Tibial nerve (tissue), 4 donors: ENCODE results near the gene S100A13. TPM values are rescaled to one million over a fixed set of nuclear protein-coding genes. Genes with fewer than 3 reads are reported as not detected.

ENCODE experiments used
- DNase-seq, 2 donors: peaks; one replicate each; pipeline ENCODE4 v3.0.0-alpha.2; 2019; ENCODE audit warnings: low spot score in 2 of 2
- H3K27ac ChIP-seq, 4 donors: fragments of 200-600 bp; sonication (generic) in 3 of 4; one replicate each; pipeline ENCODE4 v1.5.1; 2017 to 2019; ENCODE audit warnings: mild to moderate bottlenecking in 1 of 4
- H3K27me3 ChIP-seq, 2 donors: fragments of 200-600 bp; sonication (generic) in 1 of 2; one replicate each; pipeline versions ENCODE4 v1.5.1 to v1.6.0; 2017 to 2019
- H3K36me3 ChIP-seq, 3 donors: fragments of 200-600 bp; sonication (generic); one replicate each; pipeline ENCODE4 v1.5.1; 2018 to 2019
- H3K4me1 ChIP-seq, 4 donors: fragments of 200-600 bp; sonication (generic) in 3 of 4; one replicate each; pipeline ENCODE4 v1.5.1; 2017 to 2019
- H3K4me3 ChIP-seq, 4 donors: fragments of 200-600 bp; sonication (generic) in 3 of 4; one replicate each; pipeline ENCODE4 v1.5.1; 2017 to 2019; ENCODE audit warnings: mild to moderate bottlenecking in 1 of 4, moderate library complexity in 1 of 4
- H3K9me3 ChIP-seq, 4 donors: fragments of 200-600 bp; sonication (generic) in 3 of 4; one replicate each; pipeline ENCODE4 v1.5.1; 2017 to 2019
- CTCF ChIP-seq, 5 experiments: fragments of 200-600 bp in 3 of 5; fragments of 450-650 bp in 2 of 5; sonication (generic) in 3 of 5; IDR thresholded peaks; one replicate each; pipeline ENCODE4 v1.5.1; 2016 to 2019; ENCODE audit warnings: antibody characterized with exemption in 5 of 5, mild to moderate bottlenecking in 3 of 5, moderate library complexity in 2 of 5
- EP300 ChIP-seq, 2 donors: sonication (generic); formaldehyde crosslinking; IDR thresholded peaks; one replicate each; pipeline ENCODE4 v1.6.1; 2017; ENCODE audit warnings: antibody characterized with exemption in 2 of 2, mild to moderate bottlenecking in 1 of 2
- POLR2A ChIP-seq, 2 donors: fragments of 450-650 bp; IDR thresholded peaks; one replicate each; pipeline ENCODE4 v1.6.1; 2017; ENCODE audit warnings: antibody characterized with exemption in 2 of 2, mild to moderate bottlenecking in 2 of 2, moderate library complexity in 2 of 2
- WGBS, 2 donors: methylation state at CpG; one replicate each; pipeline ENCODE4 v1.1.5; 2018; 5-methylcytosine and 5-hydroxymethylcytosine counted together
- total RNA-seq, 4 donors: library from RNA; depleted of rRNA; stranded (reverse); fragments of >200 nt; gene quantifications; one replicate each; pipeline ENCODE4 v1.1.0, GENCODE V29; 2016

The S100A13 gene
- total RNA-seq, 4 donors from 2014 or later = 74.4 to 151 (median 121) TPM

GRCh38 chr1:153655333-153655732 is 28.0 kb upstream of the S100A13 start:
- no peak for DNase-seq
- WGBS, 2 donors = 77 to 83% methylated on average over 3 of the region's 3 CpGs
- TF ChIP-seq POLR2A (IDR thresholded peaks at IDR 0.05) (no peak), CTCF (IDR thresholded peaks at IDR 0.05) (no peak), EP300 (IDR thresholded peaks at IDR 0.05) (no peak)

GRCh38 chr1:153652805-153653500 is 25.6 kb upstream of the S100A13 start:
- Histone ChIP-seq H3K4me3 (no peak overlapping the region), H3K27ac (peak overlapping the region in 2 of 4 donors; percentile 9 to 46), H3K36me3 (no peaks in the 10 kb centered on the region), H3K27me3 (no peaks in the 10 kb centered on the region), H3K4me1 (peaks cover 0 to 10% (median 1%) of the 10 kb centered on the region in 4 donors), H3K9me3 (no peaks in the 10 kb centered on the region)
- WGBS, 2 donors = 62 to 71% methylated on average over 3 of the region's 3 CpGs
- DNase-seq = no peak
- no peak for TF ChIP-seq POLR2A (IDR thresholded peaks at IDR 0.05)
- TF ChIP-seq EP300 (IDR thresholded peaks at IDR 0.05) = peak in 1 of 2 donors; percentile 36

More at GRCh38 chr1:153655333-153655732, 28.0 kb upstream of the S100A13 start:
- H3K4me3 ChIP-seq = no peak overlapping the region
- no peaks in the 10 kb centered on the region for H3K9me3 ChIP-seq
- H3K36me3 ChIP-seq = peaks cover 0 to 5% (median 0%) of the 10 kb centered on the region in 3 donors
- H3K4me1 ChIP-seq = peaks cover 0 to 17% (median 4%) of the 10 kb centered on the region in 4 donors
- no peak overlapping the region for H3K27ac ChIP-seq
- no peaks in the 10 kb centered on the region for H3K27me3 ChIP-seq

- peaks cover 0 to 2% (median 0%) of the 10 kb centered on the region in 3 donors for H3K36me3 ChIP-seq
- no peak overlapping the region for H3K27ac ChIP-seq
- no peak overlapping the region for H3K4me3 ChIP-seq
- no peak for DNase-seq
- H3K4me1 ChIP-seq = peaks cover 0 to 12% (median 2%) of the 10 kb centered on the region in 4 donors
- no peaks in the 10 kb centered on the region for H3K27me3 ChIP-seq
- no peaks in the 10 kb centered on the region for H3K9me3 ChIP-seq
- 70 to 86% methylated on average over 1 of the region's 1 CpG for WGBS, 2 donors
- TF ChIP-seq POLR2A (IDR thresholded peaks at IDR 0.05) (no peak), EP300 (IDR thresholded peaks at IDR 0.05) (no peak), CTCF (IDR thresholded peaks at IDR 0.05) (no peak)
These were observed 24.5 kb upstream of the S100A13 start for GRCh38 chr1:153651771-153652170.

- H3K27ac ChIP-seq = no peak overlapping the region
- WGBS, 2 donors = 84 to 86% methylated on average over 2 of the region's 2 CpGs
- peaks cover 0 to 21% (median 0%) of the 10 kb centered on the region in 3 donors for H3K36me3 ChIP-seq
- no peaks in the 10 kb centered on the region for H3K9me3 ChIP-seq
- no peak for DNase-seq
- peaks cover 0 to 24% (median 2%) of the 10 kb centered on the region in 4 donors for H3K4me1 ChIP-seq
- TF ChIP-seq EP300 (IDR thresholded peaks at IDR 0.05) (no peak), CTCF (IDR thresholded peaks at IDR 0.05) (no peak), POLR2A (IDR thresholded peaks at IDR 0.05) (no peak)
- H3K27me3 ChIP-seq = no peaks in the 10 kb centered on the region
- H3K4me3 ChIP-seq = no peak overlapping the region
These were observed 22.5 kb upstream of the S100A13 start for GRCh38 chr1:153649863-153650235.

DNA sequence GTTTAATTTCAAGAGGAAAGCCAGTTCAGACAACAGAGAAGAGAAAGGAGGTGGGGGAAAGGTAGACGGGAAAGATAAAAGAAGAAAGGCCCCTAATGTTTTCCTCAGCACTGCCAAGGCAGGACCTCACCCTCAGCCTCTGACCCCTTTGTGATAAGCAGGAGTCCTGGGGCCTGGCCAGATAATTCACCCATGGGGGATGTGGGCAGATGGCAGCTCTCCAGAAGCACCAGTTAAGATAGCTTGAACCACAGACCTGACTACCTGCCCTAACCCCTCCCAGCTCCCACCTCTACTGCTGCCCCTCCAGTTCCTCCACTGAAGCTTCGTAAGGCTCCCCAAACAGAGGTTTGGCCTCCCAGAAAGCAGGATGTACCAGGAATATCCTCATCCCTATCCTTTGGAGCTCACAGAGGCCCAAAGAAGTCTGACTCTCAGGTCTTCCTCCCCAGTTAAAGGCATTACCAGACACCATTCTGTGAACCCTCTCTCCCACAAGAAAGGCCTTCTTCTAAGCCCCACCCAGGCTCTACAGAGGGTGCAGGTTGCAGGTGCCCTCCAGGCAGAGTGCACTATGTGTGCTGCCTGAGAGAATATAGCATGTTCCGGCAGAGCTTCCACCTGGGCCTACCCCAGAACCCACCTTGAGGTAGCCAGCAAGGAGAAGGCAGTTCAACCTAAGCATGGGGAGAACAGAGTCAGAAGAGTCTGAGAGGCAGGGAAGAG is 22.0 kb upstream of the S100A13 start:
- TF ChIP-seq POLR2A (IDR thresholded peaks at IDR 0.05) (no peak), CTCF (IDR thresholded peaks at IDR 0.05) (no peak), EP300 (IDR thresholded peaks at IDR 0.05) (no peak)
- peaks cover 0 to 27% (median 0%) of the 10 kb centered on the region in 3 donors for H3K36me3 ChIP-seq
- 34 to 60% methylated on average over 3 of the region's 3 CpGs for WGBS, 2 donors
- peak overlapping the region in 1 of 4 donors; percentile 25 for H3K27ac ChIP-seq
- H3K9me3 ChIP-seq = no peaks in the 10 kb centered on the region
- H3K4me1 ChIP-seq = peaks cover 0 to 28% (median 2%) of the 10 kb centered on the region in 4 donors
- H3K4me3 ChIP-seq = no peak overlapping the region
- no peaks in the 10 kb centered on the region for H3K27me3 ChIP-seq
- DNase-seq = no peak
